GM23338 (cell line): Measurements from ENCODE around the gene RMDN3. TPM values are rescaled to one million over a fixed set of nuclear protein-coding genes. Genes with fewer than 3 reads are reported as not detected.

Source experiments
- ATAC-seq: fragments of 200-7000 bp; cut with Tn5 transposase; 3 replicates; pipeline ENCODE4 v1.9.1; 2020
- DNase-seq: peaks from one replicate; pipeline ENCODE4 v3.0.0-alpha.2; 2015; ENCODE audit warnings: low spot score
- H2AFZ ChIP-seq: fragments of 200-600 bp; sonication (generic); 2 replicates; pipeline ENCODE4 v1.8.0; 2016; ENCODE audit warnings: antibody characterized with exemption, mild to moderate bottlenecking, moderate library complexity
- H3F3A ChIP-seq: fragments of 200-600 bp; sonication (generic); replicated peaks from 2 replicates; pipeline ENCODE4 v1.8.0; 2017; ENCODE audit warnings: antibody characterized with exemption, mixed run types, low read depth
- H3K27ac ChIP-seq: fragments of 200-600 bp; sonication (generic); 2 replicates; pipeline ENCODE4 v1.6.1; 2016; ENCODE audit warnings: low read depth
- H3K27me3 ChIP-seq: fragments of 200-600 bp; sonication (generic); 2 replicates; pipeline ENCODE4 v1.8.0; 2016; ENCODE audit warnings: mild to moderate bottlenecking, mixed run types, moderate library complexity; ENCODE audit not compliant: insufficient read depth
- H3K36me3 ChIP-seq: fragments of 200-600 bp; sonication (generic); 2 replicates; pipeline ENCODE4 v1.8.0; 2016; ENCODE audit warnings: mild to moderate bottlenecking; ENCODE audit not compliant: insufficient read depth
- H3K4me1 ChIP-seq: fragments of 200-600 bp; sonication (generic); 2 replicates; pipeline ENCODE4 v1.8.0; 2016; ENCODE audit warnings: mild to moderate bottlenecking, moderate library complexity; ENCODE audit not compliant: insufficient read depth
- H3K4me2 ChIP-seq: fragments of 200-600 bp; sonication (generic); 2 replicates; pipeline ENCODE4 v1.7.1; 2017; ENCODE audit warnings: mixed run types
- H3K4me3 ChIP-seq: fragments of 200-600 bp; sonication (generic); 2 replicates; pipeline ENCODE4 v1.6.1; 2016; ENCODE audit warnings: mixed run types
- H3K79me2 ChIP-seq: fragments of 200-600 bp; sonication (generic); replicated peaks from 2 replicates; pipeline ENCODE4 v1.8.0; 2017; ENCODE audit warnings: mild to moderate bottlenecking; ENCODE audit not compliant: insufficient read depth
- H3K9me2 ChIP-seq: fragments of 200-600 bp; sonication (generic); 2 replicates; pipeline ENCODE4 v1.8.0; 2017; ENCODE audit not compliant: insufficient read depth
- H4K20me1 ChIP-seq: fragments of 200-600 bp; sonication (generic); replicated peaks from 2 replicates; pipeline ENCODE4 v1.8.0; 2017; ENCODE audit warnings: mild to moderate bottlenecking; ENCODE audit not compliant: insufficient read depth
- H3K27ac Mint-ChIP-seq: 2 replicates; pipeline ENCODE4 v1.8.0; 2020; ENCODE audit warnings: inconsistent platforms, mild to moderate bottlenecking, moderate library complexity, mixed read lengths
- H3K27me3 Mint-ChIP-seq: 3 replicates; pipeline ENCODE4 v1.8.0; 2022; ENCODE audit warnings: low read depth, mild to moderate bottlenecking, moderate library complexity, mixed read lengths, inconsistent platforms; ENCODE audit not compliant: insufficient read depth, poor library complexity
- H3K36me3 Mint-ChIP-seq: 3 replicates; pipeline ENCODE4 v1.8.0; 2021; ENCODE audit warnings: low read depth, mild to moderate bottlenecking, inconsistent platforms, moderate library complexity, mixed read lengths
- H3K4me1 Mint-ChIP-seq: 3 replicates; pipeline ENCODE4 v1.8.0; 2020; ENCODE audit warnings: mild to moderate bottlenecking, inconsistent platforms, mixed read lengths
- H3K4me3 Mint-ChIP-seq: 3 replicates; pipeline ENCODE4 v1.8.0; 2021; ENCODE audit warnings: moderate library complexity, mild to moderate bottlenecking, inconsistent platforms, mixed read lengths
- H3K9me3 Mint-ChIP-seq: 3 replicates; pipeline ENCODE4 v1.8.0; 2020; ENCODE audit warnings: moderate library complexity, mild to moderate bottlenecking, inconsistent platforms, mixed read lengths
- CREB1 ChIP-seq: fragments of 250-450 bp; sonication (Bioruptor Pico); IDR thresholded peaks from 2 replicates; pipeline ENCODE4 v1.5.0; 2020; ENCODE audit warnings: low read depth, mild to moderate bottlenecking, moderate library complexity
- EZH2 ChIP-seq: fragments of 200-600 bp; sonication (generic); IDR thresholded peaks from one replicate; pipeline ENCODE4 v1.8.0; 2017; ENCODE audit warnings: antibody characterized with exemption, mild to moderate bottlenecking, low read depth; ENCODE audit not compliant: unreplicated experiment
- EZH2phosphoT487 ChIP-seq: fragments of 200-600 bp; sonication (generic); IDR thresholded peaks from one replicate; pipeline ENCODE4 v1.8.1; 2018; ENCODE audit warnings: antibody characterized with exemption; ENCODE audit not compliant: unreplicated experiment
- JUNB ChIP-seq: IDR thresholded peaks from one replicate; pipeline ENCODE4 v1.6.1; 2016; ENCODE audit warnings: antibody characterized with exemption; ENCODE audit not compliant: unreplicated experiment
- NANOG ChIP-seq: IDR thresholded peaks from 2 replicates; pipeline ENCODE4 v1.6.1; 2016; ENCODE audit warnings: antibody characterized with exemption, borderline replicate concordance
- STAT1 ChIP-seq: IDR thresholded peaks from one replicate; pipeline ENCODE4 v1.6.1; 2016; ENCODE audit warnings: antibody characterized with exemption; ENCODE audit not compliant: unreplicated experiment
- ZNF331 ChIP-seq: fragments of 250-450 bp; sonication (Bioruptor Pico); IDR thresholded peaks from 2 replicates; pipeline ENCODE4 v1.5.0; 2020; ENCODE audit warnings: low read depth, mild to moderate bottlenecking, moderate library complexity
- polyA plus RNA-seq: library from polyadenylated mRNA; unstranded; fragments of >200 nt; fragmentation: Nextera tagmentation; extraction: Ambion mirVana; gene quantifications from 2 replicates; pipeline ENCODE4 v1.2.1, GENCODE V29; 2016
- total RNA-seq: library from RNA; depleted of rRNA; stranded (reverse); fragments of >200 nt; shearing (Covaris generic); gene quantifications from 2 replicates; pipeline ENCODE4 v1.2.3, GENCODE V29; 2014
- TF ChIP-seq, protein P1 (sequence below), 2 experiments: fragments of 200-600 bp in 1 of 2; sonication (generic) in 1 of 2; conservative IDR thresholded peaks; 2 replicates each; pipeline versions ENCODE4 v1.5.1 to v1.6.1; 2016 to 2017; ENCODE audit warnings: antibody characterized with exemption in 2 of 2, low read depth in 2 of 2, mild to moderate bottlenecking in 2 of 2, moderate library complexity in 1 of 2
- TF ChIP-seq, protein P2 (sequence below): IDR thresholded peaks from 2 replicates; pipeline ENCODE4 v1.6.1; 2016; ENCODE audit warnings: antibody characterized with exemption
- TF ChIP-seq, protein P3 (sequence below): IDR thresholded peaks from one replicate; pipeline ENCODE4 v1.6.1; 2018; ENCODE audit warnings: antibody characterized with exemption; ENCODE audit not compliant: unreplicated experiment

The RMDN3 gene
- total and polyA plus RNA-seq, 2 experiments from 2014 or later, result 15.6 to 17.0 TPM

DNA sequence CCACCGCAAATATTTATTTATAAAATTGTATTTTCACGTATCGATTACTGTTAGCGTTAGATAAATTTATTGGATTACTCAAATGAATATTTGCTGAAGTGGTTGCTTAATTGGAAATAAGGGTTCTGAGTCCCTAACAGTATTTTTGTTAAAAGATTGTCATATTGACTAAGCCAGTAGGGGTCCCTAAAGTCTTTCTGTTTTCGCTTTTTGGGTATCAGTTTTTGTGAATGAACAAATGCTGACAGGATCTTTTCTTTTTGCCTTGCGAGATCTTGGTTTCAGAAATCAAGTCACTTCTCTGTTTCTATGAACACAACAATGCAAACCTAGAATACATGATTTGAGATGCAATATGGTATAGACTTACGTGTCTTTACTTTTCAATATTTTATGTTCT is 53.0 kb downstream of the RMDN3 start:
- peaks cover 20% of the 10 kb centered on the region for H3K79me2 ChIP-seq
- no peak overlapping the region for H3K27ac Mint-ChIP-seq
- H3K4me1 Mint-ChIP-seq, result no peaks in the 10 kb centered on the region
- H3K4me2 ChIP-seq, result no peak overlapping the region
- TF ChIP-seq, protein P1, sequence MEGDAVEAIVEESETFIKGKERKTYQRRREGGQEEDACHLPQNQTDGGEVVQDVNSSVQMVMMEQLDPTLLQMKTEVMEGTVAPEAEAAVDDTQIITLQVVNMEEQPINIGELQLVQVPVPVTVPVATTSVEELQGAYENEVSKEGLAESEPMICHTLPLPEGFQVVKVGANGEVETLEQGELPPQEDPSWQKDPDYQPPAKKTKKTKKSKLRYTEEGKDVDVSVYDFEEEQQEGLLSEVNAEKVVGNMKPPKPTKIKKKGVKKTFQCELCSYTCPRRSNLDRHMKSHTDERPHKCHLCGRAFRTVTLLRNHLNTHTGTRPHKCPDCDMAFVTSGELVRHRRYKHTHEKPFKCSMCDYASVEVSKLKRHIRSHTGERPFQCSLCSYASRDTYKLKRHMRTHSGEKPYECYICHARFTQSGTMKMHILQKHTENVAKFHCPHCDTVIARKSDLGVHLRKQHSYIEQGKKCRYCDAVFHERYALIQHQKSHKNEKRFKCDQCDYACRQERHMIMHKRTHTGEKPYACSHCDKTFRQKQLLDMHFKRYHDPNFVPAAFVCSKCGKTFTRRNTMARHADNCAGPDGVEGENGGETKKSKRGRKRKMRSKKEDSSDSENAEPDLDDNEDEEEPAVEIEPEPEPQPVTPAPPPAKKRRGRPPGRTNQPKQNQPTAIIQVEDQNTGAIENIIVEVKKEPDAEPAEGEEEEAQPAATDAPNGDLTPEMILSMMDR (conservative IDR thresholded peaks at IDR 0.05; ENCODE audit: low read depth in 2 of 2), result peak in 1 of 2 experiments; percentile 39; a peak in 3 of 4 replicates
- TF ChIP-seq, protein P2, sequence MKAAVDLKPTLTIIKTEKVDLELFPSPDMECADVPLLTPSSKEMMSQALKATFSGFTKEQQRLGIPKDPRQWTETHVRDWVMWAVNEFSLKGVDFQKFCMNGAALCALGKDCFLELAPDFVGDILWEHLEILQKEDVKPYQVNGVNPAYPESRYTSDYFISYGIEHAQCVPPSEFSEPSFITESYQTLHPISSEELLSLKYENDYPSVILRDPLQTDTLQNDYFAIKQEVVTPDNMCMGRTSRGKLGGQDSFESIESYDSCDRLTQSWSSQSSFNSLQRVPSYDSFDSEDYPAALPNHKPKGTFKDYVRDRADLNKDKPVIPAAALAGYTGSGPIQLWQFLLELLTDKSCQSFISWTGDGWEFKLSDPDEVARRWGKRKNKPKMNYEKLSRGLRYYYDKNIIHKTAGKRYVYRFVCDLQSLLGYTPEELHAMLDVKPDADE, result no peak
- H4K20me1 ChIP-seq, result peaks cover 12% of the 10 kb centered on the region
- no peak for ATAC-seq
- H3K4me1 ChIP-seq, result no peaks in the 10 kb centered on the region
- peaks cover 71% of the 10 kb centered on the region for H3K36me3 Mint-ChIP-seq
- H3K27ac ChIP-seq, result no peak overlapping the region
- no peak overlapping the region for H3K4me3 Mint-ChIP-seq
- peaks cover 4% of the 10 kb centered on the region for H3K27me3 Mint-ChIP-seq
- 0 out of 2 replicates have a peak, but pooled peaks cover 5% of the 10 kb centered on the region for H3F3A ChIP-seq
- H3K36me3 ChIP-seq, result peaks cover 64% of the 10 kb centered on the region
- no peaks in the 10 kb centered on the region for H3K9me2 ChIP-seq
- H3K9me3 Mint-ChIP-seq, result no peaks in the 10 kb centered on the region
- DNase-seq, result peak; percentile 35
- no peak overlapping the region for H3K4me3 ChIP-seq
- H2AFZ ChIP-seq, result no peak overlapping the region
- H3K27me3 ChIP-seq, result no peaks in the 10 kb centered on the region

DNA sequence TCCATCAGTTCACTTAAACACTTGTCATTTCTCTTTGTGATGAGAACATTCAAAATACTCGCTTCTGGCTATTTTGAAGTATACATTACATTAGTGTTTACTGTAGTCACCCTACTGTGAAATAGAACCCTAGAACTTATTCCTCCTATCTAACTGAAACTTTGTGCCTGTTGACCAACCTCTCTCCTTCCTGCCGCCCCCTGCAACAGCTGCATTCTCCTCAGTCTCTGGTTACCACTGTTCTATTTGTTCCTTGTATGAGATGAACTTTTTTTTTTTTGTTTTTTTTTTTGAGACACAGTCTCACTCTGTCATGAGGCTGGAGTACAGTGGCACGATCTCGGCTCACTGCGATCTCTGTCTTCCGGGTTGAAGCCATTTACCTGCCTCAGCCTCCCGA is 57.1 kb downstream of the RMDN3 start:
- Histone ChIP-seq H3K27ac (no peak overlapping the region), H3K79me2 (peaks cover 35% of the 10 kb centered on the region), H3F3A (peaks cover 18% of the 10 kb centered on the region), H3K9me2 (no peaks in the 10 kb centered on the region), H3K4me1 (peaks cover 7% of the 10 kb centered on the region; the same call in 1 of the 2 replicates), H3K36me3 (peaks cover 41% of the 10 kb centered on the region), H3K4me2 (no peak overlapping the region), H3K4me3 (no peak overlapping the region), H4K20me1 (peaks cover 10% of the 10 kb centered on the region), H2AFZ (no peak overlapping the region), H3K27me3 (no peaks in the 10 kb centered on the region)
- Mint-ChIP-seq H3K4me1 (peaks cover 9% of the 10 kb centered on the region), H3K9me3 (no peaks in the 10 kb centered on the region), H3K27ac (no peak overlapping the region), H3K36me3 (peaks cover 54% of the 10 kb centered on the region), H3K27me3 (peaks cover 15% of the 10 kb centered on the region), H3K4me3 (no peak overlapping the region; the same call in 2 of the 3 replicates)
- ATAC-seq, result no peak
- TF ChIP-seq JUNB, result no peak
- TF ChIP-seq STAT1, result no peak
- TF ChIP-seq, protein P3, sequence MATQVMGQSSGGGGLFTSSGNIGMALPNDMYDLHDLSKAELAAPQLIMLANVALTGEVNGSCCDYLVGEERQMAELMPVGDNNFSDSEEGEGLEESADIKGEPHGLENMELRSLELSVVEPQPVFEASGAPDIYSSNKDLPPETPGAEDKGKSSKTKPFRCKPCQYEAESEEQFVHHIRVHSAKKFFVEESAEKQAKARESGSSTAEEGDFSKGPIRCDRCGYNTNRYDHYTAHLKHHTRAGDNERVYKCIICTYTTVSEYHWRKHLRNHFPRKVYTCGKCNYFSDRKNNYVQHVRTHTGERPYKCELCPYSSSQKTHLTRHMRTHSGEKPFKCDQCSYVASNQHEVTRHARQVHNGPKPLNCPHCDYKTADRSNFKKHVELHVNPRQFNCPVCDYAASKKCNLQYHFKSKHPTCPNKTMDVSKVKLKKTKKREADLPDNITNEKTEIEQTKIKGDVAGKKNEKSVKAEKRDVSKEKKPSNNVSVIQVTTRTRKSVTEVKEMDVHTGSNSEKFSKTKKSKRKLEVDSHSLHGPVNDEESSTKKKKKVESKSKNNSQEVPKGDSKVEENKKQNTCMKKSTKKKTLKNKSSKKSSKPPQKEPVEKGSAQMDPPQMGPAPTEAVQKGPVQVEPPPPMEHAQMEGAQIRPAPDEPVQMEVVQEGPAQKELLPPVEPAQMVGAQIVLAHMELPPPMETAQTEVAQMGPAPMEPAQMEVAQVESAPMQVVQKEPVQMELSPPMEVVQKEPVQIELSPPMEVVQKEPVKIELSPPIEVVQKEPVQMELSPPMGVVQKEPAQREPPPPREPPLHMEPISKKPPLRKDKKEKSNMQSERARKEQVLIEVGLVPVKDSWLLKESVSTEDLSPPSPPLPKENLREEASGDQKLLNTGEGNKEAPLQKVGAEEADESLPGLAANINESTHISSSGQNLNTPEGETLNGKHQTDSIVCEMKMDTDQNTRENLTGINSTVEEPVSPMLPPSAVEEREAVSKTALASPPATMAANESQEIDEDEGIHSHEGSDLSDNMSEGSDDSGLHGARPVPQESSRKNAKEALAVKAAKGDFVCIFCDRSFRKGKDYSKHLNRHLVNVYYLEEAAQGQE, result no peak
- TF ChIP-seq EZH2phosphoT487, result no peak
- TF ChIP-seq NANOG, result no peak
- no peak for TF ChIP-seq ZNF331 (CRISPR knock-in tag)
- TF ChIP-seq, protein P2, result no peak
- no peak for TF ChIP-seq CREB1 (CRISPR knock-in tag)
- no peak for TF ChIP-seq EZH2
- TF ChIP-seq, protein P1 (conservative IDR thresholded peaks at IDR 0.05; ENCODE audit: low read depth in 2 of 2), result no peak
- DNase-seq, result no peak
